Loucy (cell line): ENCODE data around the gene MGAT5.

Experiments
- H2AFZ ChIP-seq: fragments of 200-600 bp; sonication (generic); 2 replicates; pipeline ENCODE4 v1.6.0; 2016; ENCODE audit warnings: antibody characterized with exemption, mild to moderate bottlenecking, low read length, moderate library complexity
- H3F3A ChIP-seq: fragments of 200-600 bp; 2 replicates; pipeline ENCODE4 v1.6.0; 2016; ENCODE audit warnings: antibody characterized with exemption, low read depth, mild to moderate bottlenecking
- H3K27me3 ChIP-seq: fragments of 200-600 bp; sonication (generic); 2 replicates; pipeline ENCODE4 v1.6.1; 2014; ENCODE audit warnings: low read length, mild to moderate bottlenecking; ENCODE audit not compliant: insufficient read depth, poor library complexity, severe bottlenecking
- H3K36me3 ChIP-seq: fragments of 200-600 bp; sonication (generic); 2 replicates; pipeline ENCODE4 v1.6.1; 2016; ENCODE audit warnings: low read length; ENCODE audit not compliant: insufficient read depth
- H3K4me1 ChIP-seq: fragments of 200-600 bp; sonication (generic); 2 replicates; pipeline ENCODE4 v1.5.1; 2014; ENCODE audit warnings: low read length, mild to moderate bottlenecking; ENCODE audit not compliant: insufficient read depth, poor library complexity, severe bottlenecking
- H3K4me2 ChIP-seq: fragments of 200-600 bp; sonication (generic); 2 replicates; pipeline ENCODE4 v1.6.0; 2014; ENCODE audit warnings: antibody characterized with exemption, low read length, low read depth, mild to moderate bottlenecking; ENCODE audit not compliant: poor library complexity, severe bottlenecking
- H3K4me3 ChIP-seq: fragments of 200-600 bp; sonication (generic); 2 replicates; pipeline ENCODE4 v1.5.1; 2014; ENCODE audit warnings: low read length, mild to moderate bottlenecking, mixed read lengths; ENCODE audit not compliant: poor library complexity, severe bottlenecking
- H3K79me2 ChIP-seq: fragments of 200-600 bp; sonication (generic); 2 replicates; pipeline ENCODE4 v1.6.1; 2014; ENCODE audit warnings: low read length; ENCODE audit not compliant: insufficient read depth
- H3K9ac ChIP-seq: fragments of 200-600 bp; sonication (generic); 2 replicates; pipeline ENCODE4 v1.6.0; 2014; ENCODE audit warnings: mild to moderate bottlenecking, low read depth, low read length, moderate library complexity; ENCODE audit not compliant: poor library complexity, severe bottlenecking
- H3K9me2 ChIP-seq: fragments of 200-600 bp; sonication (generic); replicated peaks from 2 replicates; pipeline ENCODE4 v1.6.1; 2016; ENCODE audit warnings: low read depth, low read length, mixed read lengths
- H3K9me3 ChIP-seq: fragments of 200-600 bp; sonication (generic); 2 replicates; pipeline ENCODE4 v1.6.1; 2014; ENCODE audit warnings: mild to moderate bottlenecking, antibody characterized with exemption, low read length, low read depth; ENCODE audit not compliant: insufficient read depth
- H4K20me1 ChIP-seq: fragments of 200-600 bp; sonication (generic); 2 replicates; pipeline ENCODE4 v1.6.0; 2014; ENCODE audit warnings: antibody characterized with exemption, low read length, mild to moderate bottlenecking; ENCODE audit not compliant: insufficient read depth, poor library complexity, severe bottlenecking
- CTCF ChIP-seq: fragments of 200-600 bp; sonication (generic); conservative IDR thresholded peaks from 2 replicates; pipeline ENCODE4 v1.5.1; 2014; ENCODE audit warnings: mild to moderate bottlenecking, antibody characterized with exemption, low read length
- EZH2phosphoT487 ChIP-seq: fragments of 200-600 bp; IDR thresholded peaks from 2 replicates; pipeline ENCODE4 v1.6.1; 2018; ENCODE audit warnings: antibody characterized with exemption, mild to moderate bottlenecking, moderate library complexity, borderline replicate concordance

The MGAT5 gene

DNA sequence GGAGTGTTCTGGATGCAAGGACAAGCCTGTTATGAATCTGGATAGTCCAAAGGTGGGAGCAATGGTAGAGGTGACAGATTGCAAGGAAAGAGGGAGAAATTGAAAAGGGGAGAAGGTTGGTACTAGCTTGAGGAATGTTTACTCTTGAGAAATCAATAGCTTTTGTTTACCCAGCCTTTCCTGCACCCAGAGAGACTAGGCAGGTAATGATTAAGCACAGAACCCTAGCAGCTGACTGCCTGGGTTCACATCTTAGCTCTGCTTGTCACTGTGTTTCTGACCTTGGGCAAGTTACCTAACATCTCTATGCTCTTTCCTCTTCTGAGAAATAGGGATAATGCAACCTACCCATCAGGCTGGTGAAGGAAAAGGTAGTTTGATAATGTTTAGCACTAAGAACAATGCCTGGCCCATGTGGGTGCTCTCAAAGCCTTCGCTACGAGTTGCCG, 178.6 kb downstream of the MGAT5 start:
- H3K79me2 ChIP-seq, result no peaks in the 10 kb centered on the region
- peaks cover 90% of the 10 kb centered on the region; the same call in 1 of the 2 replicates for H3K36me3 ChIP-seq
- H3F3A ChIP-seq, result no peaks in the 10 kb centered on the region
- no peaks in the 10 kb centered on the region for H3K4me1 ChIP-seq
- no peaks in the 10 kb centered on the region for H3K9me2 ChIP-seq
- H3K9ac ChIP-seq, result no peak overlapping the region
- no peaks in the 10 kb centered on the region for H3K9me3 ChIP-seq
- TF ChIP-seq CTCF, result no peak
- no peak for TF ChIP-seq EZH2phosphoT487
- H3K27me3 ChIP-seq, result no peaks in the 10 kb centered on the region
- H2AFZ ChIP-seq, result no peak overlapping the region
- no peaks in the 10 kb centered on the region for H4K20me1 ChIP-seq
- no peak overlapping the region for H3K4me3 ChIP-seq
- H3K4me2 ChIP-seq, result no peak overlapping the region

- H4K20me1 ChIP-seq, result no peaks in the 10 kb centered on the region
Observed at GRCh38 chr2:134433469-134433868, 179.6 kb downstream of the MGAT5 start.

DNA sequence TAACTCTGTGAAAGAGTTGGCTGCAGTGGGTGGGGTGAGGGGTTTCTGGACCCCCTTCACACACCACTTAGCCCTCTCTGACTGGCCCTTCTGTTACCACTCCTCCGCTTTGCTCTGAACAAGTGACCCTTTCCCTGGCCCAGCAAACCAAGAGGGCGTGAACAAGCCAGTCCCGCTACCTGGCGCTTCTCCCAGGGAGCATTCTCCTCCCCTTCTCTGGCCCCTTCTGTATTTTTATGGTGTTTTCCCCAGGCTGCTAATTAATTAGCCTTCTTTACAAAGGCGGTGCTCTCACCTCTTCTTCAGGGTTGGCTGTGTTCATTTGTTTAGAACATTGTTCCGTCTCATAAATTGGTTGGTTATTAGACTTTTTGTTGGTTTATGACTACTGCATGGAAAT, 180.1 kb downstream of the MGAT5 start:
- TF ChIP-seq CTCF, result no peak
- no peaks in the 10 kb centered on the region for H3K9me3 ChIP-seq
- no peaks in the 10 kb centered on the region for H3K9me2 ChIP-seq
- H3K9ac ChIP-seq, result no peak overlapping the region
- no peaks in the 10 kb centered on the region for H3F3A ChIP-seq
- no peak overlapping the region for H2AFZ ChIP-seq
- H3K27me3 ChIP-seq, result no peaks in the 10 kb centered on the region
- H3K36me3 ChIP-seq, result peaks cover 79% of the 10 kb centered on the region; the same call in 1 of the 2 replicates
- no peaks in the 10 kb centered on the region for H3K79me2 ChIP-seq
- H3K4me2 ChIP-seq, result no peak overlapping the region
- H4K20me1 ChIP-seq, result no peaks in the 10 kb centered on the region
- H3K4me3 ChIP-seq, result no peak overlapping the region
- H3K4me1 ChIP-seq, result no peaks in the 10 kb centered on the region

More at GRCh38 chr2:134433469-134433868, 179.6 kb downstream of the MGAT5 start:
- H3K27me3 ChIP-seq, result no peaks in the 10 kb centered on the region
- H3K4me3 ChIP-seq, result no peak overlapping the region
- no peaks in the 10 kb centered on the region for H3K9me2 ChIP-seq
- H3K79me2 ChIP-seq, result no peaks in the 10 kb centered on the region
- H3F3A ChIP-seq, result no peaks in the 10 kb centered on the region
- peaks cover 79% of the 10 kb centered on the region; the same call in 1 of the 2 replicates for H3K36me3 ChIP-seq
- no peak overlapping the region for H3K4me2 ChIP-seq
- TF ChIP-seq CTCF (no peak), EZH2phosphoT487 (no peak)
- H3K9me3 ChIP-seq, result no peaks in the 10 kb centered on the region
- no peaks in the 10 kb centered on the region for H3K4me1 ChIP-seq
- no peak overlapping the region for H3K9ac ChIP-seq
- H2AFZ ChIP-seq, result no peak overlapping the region
